ENCODE results near the gene FGFR3.

The FGFR3 gene

DNA sequence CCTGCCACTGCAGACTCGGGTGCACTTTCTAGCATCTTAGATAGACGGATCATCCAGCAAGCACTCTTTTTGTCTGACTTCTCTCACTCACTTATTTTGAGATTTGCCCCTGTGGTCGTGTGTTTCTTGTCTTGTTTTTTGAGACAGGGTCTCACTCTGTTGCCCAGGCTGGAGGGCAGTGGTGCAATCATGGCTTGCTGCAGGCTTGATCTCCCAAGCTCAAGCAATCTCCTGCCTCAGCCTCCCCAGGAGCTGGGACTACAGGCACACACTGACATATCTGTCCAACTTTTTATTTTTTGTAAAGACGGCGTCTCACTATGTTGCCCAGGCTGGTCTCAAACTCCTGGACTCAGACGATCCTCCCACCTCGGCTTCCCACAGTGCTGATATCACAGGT is 26.7 kb downstream of the FGFR3 start:
- Histone ChIP-seq H3K36me3 (ENCODE audit: control insufficient read depth, insufficient read depth, low read length) (peaks cover 45% of the 10 kb centered on the region), H3K4me3 (replicated peaks; ENCODE audit: low read depth, low read length) (no peak overlapping the region), H3K27me3 (replicated peaks; ENCODE audit: control insufficient read depth, insufficient read depth, low read length) (no peaks in the 10 kb centered on the region)
- no peak for DNase-seq (ENCODE audit: extremely low read depth, insufficient read length)
- no peak for TF ChIP-seq CTCF (IDR thresholded peaks at IDR 0.05; ENCODE audit: insufficient read depth, low read length, poor library complexity, severe bottlenecking)

GRCh38 chr4:1821679-1822567 is 28.8 kb downstream of the FGFR3 start:
- DNase-seq (ENCODE audit: extremely low read depth, insufficient read length): no peak
- no peak overlapping the region for H3K4me3 ChIP-seq (replicated peaks; ENCODE audit: low read depth, low read length)
- no peak for TF ChIP-seq CTCF (IDR thresholded peaks at IDR 0.05; ENCODE audit: insufficient read depth, low read length, poor library complexity, severe bottlenecking)
- H3K27me3 ChIP-seq (replicated peaks; ENCODE audit: control insufficient read depth, insufficient read depth, low read length): no peaks in the 10 kb centered on the region
- H3K36me3 ChIP-seq (ENCODE audit: control insufficient read depth, insufficient read depth, low read length): peaks cover 41% of the 10 kb centered on the region

GRCh38 chr4:1822568-1823544 is 29.8 kb downstream of the FGFR3 start:
- no peaks in the 10 kb centered on the region for H3K27me3 ChIP-seq (replicated peaks; ENCODE audit: control insufficient read depth, insufficient read depth, low read length)
- no peak for TF ChIP-seq CTCF (IDR thresholded peaks at IDR 0.05; ENCODE audit: insufficient read depth, low read length, poor library complexity, severe bottlenecking)
- H3K36me3 ChIP-seq (ENCODE audit: control insufficient read depth, insufficient read depth, low read length): peaks cover 39% of the 10 kb centered on the region
- H3K4me3 ChIP-seq (replicated peaks; ENCODE audit: low read depth, low read length): no peak overlapping the region
- no peak for DNase-seq (ENCODE audit: extremely low read depth, insufficient read length)

DNA sequence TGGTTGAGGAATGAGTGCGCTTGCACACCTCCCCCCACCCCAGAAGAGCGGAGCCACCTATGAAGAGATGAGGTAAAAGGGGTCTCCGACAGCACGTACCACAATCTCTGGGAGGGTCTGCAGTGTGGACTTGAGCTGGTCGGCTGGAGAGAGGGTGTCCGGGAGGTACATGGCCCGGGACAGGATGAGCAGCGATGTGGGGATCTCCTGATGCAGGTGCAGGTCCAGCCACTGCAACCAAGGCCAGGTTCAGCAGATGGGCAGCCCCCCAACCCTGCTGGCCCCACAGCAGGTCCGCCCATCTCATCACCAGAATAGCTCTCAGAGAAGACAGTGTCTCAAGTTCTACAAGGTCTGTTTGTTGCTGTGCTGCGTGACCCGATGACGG is 30.4 kb downstream of the FGFR3 start:
- H3K36me3 ChIP-seq (ENCODE audit: control insufficient read depth, insufficient read depth, low read length): peaks cover 37% of the 10 kb centered on the region

DNA sequence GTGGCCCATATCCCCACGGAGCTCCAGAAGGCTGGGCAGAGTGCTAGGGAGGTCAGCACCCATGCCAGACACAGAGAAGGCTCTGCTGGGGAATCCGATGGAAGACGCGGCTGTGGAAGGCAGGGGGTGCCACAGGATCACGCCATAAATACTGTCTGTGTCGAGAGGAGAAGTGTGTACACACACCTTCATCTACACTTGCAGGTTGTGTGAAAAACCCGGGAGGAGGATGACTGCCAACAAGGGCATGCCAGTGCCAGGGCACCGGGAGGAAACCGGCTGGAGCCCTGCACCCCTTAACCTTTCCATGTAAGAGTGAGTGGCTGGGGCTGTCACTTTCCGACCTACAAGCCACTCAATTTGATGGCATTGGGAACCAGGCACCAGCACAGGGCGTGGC is 31.7 kb downstream of the FGFR3 start:
- H3K4me3 ChIP-seq (replicated peaks; ENCODE audit: low read depth, low read length): no peak overlapping the region
- DNase-seq (ENCODE audit: extremely low read depth, insufficient read length): no peak
- TF ChIP-seq CTCF (IDR thresholded peaks at IDR 0.05; ENCODE audit: insufficient read depth, low read length, poor library complexity, severe bottlenecking): no peak
- peaks cover 33% of the 10 kb centered on the region for H3K36me3 ChIP-seq (ENCODE audit: control insufficient read depth, insufficient read depth, low read length)
- H3K27me3 ChIP-seq (replicated peaks; ENCODE audit: control insufficient read depth, insufficient read depth, low read length): no peaks in the 10 kb centered on the region

More for the DNA sequence above, 30.4 kb downstream of the FGFR3 start:
- TF ChIP-seq CTCF (IDR thresholded peaks at IDR 0.05; ENCODE audit: insufficient read depth, low read length, poor library complexity, severe bottlenecking): no peak
- no peak overlapping the region for H3K4me3 ChIP-seq (replicated peaks; ENCODE audit: low read depth, low read length)
- no peak for DNase-seq (ENCODE audit: extremely low read depth, insufficient read length)
- no peaks in the 10 kb centered on the region for H3K27me3 ChIP-seq (replicated peaks; ENCODE audit: control insufficient read depth, insufficient read depth, low read length)
